RCC 7860 (cell line): ENCODE measurements around the gene PIK3R2.
A peak's percentile ranks its signal among the peaks of the same experiment; 100 is the strongest.
"Not testable (repeated sequence)": the region's sequence is repeated elsewhere in the genome, so short reads cannot be mapped to it uniquely, and the experiment has no call there.

Source experiments
- DNase-seq: peaks from one replicate; pipeline ENCODE4 v3.0.0-alpha.2; 2015; ENCODE audit warnings: low spot score
- FAIRE-seq: peaks from 2 replicates; lab custom pipeline; 2012; peaks lifted over from hg19 to GRCh38; lab: Jason Lieb, UNC

PIK3R2 gene

DNA sequence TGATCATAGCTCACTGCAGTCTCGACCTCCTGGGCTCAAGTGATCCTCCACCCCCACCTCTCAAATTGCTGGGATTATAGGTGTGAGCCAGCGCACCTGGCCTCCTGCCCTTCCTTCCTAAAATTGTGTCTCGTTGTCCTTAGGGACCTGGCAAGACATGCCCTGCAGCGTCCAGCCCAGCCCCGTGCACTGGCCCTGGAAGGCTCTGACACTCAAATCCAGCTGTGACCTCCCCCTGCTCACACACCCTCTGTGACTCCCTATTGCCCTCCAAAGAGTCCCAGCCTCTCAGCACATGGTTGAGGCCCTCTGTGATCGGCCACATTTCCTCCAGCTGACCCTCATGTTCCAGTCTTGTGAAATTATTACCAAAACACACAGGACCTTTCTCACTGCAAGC lies 45.0 kb downstream of the PIK3R2 start:
- FAIRE-seq, result no peak

DNA sequence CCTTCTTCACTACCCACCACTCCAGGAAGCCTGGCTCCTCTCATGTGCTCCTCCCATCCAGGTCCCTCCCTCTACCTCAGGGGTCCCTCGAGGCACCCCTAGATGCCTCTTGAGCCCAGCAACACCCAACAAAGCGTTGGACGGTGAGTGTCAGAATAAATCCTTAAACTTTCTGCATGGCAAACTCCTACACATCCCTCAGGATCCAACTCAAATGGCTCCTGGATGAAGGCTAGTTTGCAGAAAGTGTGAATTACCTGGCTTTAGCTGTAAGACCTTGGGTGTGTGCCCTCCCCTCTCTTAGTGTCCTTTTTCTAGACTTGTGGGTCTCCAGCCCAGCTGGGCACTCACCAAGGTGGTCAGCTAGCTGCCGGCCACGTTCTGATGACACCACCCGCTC lies 45.4 kb downstream of the PIK3R2 start:
- FAIRE-seq (no peak), DNase-seq (no peak)

More for the DNA sequence above, 45.0 kb downstream of the PIK3R2 start:
- DNase-seq, result no peak

DNA sequence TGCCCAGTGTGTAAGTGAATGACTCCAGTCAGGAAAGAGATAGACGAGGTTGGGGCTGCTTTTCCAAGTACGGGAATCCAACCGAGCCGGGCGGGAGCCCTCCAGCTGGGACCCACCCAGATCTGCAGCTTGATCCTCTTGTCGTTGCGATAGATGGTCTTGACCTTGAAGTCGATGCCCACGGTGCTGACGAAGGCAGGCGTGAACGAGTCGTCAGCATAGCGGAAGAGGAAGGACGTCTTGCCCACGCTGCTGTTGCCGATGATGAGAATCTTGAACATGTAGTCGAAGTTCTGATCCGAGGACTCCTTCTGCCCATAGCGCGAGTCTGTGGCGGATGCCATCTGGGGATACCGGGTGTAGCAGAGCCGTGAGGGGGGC lies 49.4 kb downstream of the PIK3R2 start:
- FAIRE-seq (no peak), DNase-seq (no peak)

DNA sequence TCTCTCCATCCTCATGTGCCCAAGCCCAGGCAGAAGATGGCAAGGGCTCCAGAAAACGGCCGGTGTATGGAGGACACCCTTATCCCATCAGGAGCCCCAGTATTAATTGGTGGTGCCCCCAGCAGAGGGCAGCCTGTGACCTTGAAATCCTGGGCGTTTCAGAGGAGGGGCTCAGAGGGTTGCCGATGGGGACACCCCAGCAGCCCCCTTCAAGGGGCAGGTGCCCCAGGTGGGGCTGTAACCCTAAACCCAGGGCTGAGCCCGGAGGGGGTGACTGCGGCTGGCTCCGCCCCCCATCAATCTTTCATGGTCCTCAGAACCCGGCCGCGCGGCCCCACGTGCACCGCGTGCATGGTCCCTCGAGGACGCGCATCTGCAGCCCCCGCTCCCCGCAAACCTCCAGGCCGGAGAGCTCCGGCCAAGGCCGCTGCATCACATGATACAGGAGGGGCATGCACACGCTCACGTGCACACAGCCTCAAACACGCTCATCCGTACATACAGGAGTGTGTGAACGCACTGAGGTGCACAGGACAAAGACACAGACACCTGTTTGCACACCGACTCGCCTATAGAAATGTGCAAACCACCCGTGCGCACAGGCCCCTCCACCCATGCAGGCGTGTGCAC lies 49.9 kb downstream of the PIK3R2 start:
- FAIRE-seq (no peak), DNase-seq (no peak)

DNA sequence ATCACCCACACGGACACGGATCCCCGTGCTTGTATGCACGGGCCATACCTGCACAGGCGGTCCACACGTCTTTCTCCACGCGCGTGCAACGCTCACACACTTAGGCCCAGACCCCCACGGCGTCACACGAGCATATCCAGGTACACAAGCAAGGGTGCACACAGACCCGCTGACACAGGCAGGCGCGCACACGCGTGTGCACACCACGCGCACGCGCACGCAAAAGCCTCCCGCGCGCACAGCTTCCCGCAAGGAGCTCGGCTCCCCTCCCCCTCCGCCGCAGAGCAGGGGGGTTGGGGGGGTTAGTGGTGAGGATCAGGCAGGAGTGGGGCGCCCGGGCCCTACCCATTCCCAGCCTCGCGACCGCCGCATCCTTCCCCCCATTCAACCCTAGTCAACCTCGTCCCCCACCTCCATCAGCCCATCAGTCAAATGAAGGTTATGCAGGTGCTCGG lies 50.5 kb downstream of the PIK3R2 start:
- FAIRE-seq (no peak), DNase-seq (no peak)

DNA sequence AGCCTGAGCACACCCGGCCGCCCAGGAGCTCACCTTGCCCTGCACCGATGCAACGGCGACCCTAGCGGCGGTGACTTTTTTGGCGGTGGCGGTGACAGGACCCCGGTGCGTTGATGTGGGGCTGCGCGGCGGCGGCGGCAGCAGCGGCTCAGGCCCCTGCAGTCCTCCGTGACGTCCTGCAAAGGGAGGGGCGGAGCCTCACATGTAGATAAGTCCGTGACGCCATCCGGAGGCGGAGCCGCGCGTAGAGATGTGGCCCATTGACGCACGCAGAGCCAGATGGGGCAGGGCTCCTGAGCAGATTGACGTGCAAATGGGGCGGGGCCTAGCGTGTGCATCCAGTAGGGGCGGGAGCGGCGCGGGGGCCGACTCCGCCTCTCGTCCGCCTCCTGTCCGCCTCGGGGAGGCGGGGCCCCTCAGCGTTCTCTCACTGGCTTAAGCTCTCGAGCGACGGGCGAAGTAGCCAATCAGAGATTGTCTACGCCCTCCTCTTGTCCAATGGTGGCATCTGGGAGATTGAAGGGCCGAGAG lies 51.0 kb downstream of the PIK3R2 start, which contains the start of gene RAB3A:
TSS of gene RAB3A (minus strand) at position 180 of the 531 bp plus-strand sequence. CDS start 1,302 bp downstream, outside the sequence.
- DNase-seq (peak; percentile 99), FAIRE-seq (peak; percentile 77)

DNA sequence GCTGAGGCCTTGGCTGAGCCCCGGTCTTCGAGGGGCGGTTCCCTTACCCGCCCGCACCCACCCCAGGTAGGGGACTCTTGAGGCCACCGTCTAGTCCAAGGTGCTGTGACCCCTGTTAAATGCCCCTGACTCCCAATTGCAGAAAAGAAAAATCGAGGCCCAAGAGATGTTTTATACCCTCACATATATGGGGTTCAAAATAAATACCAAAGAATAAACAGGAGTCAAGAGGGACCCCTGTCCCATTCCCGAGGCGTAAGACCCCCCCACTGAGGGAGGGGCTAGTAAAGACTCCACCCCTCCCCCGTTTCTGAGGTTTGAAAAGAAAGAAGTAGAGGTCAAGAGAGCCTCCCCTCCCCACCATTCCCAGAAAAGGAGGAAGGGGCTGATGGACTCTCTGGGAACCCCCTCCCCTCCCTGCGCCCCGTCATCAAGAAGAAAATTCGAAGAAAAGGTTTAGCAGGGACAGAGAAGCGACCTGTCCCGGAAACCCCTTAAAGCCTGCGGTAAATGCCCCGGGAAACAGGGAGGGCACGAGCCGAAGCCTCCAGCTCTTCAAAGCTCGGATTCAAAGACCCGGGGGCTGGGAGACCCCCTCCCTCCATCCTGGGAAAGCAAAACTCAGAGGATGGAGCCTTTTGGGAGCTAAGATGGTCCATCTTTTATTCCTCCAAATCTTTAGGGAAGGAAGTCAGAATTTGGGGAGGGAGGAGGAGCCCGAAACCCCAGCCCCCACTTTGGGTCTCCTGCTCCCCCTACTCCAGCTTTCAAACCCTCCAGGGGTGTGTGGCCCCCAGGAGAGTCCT lies 51.6 kb downstream of the PIK3R2 start:
- DNase-seq, result no peak

DNA sequence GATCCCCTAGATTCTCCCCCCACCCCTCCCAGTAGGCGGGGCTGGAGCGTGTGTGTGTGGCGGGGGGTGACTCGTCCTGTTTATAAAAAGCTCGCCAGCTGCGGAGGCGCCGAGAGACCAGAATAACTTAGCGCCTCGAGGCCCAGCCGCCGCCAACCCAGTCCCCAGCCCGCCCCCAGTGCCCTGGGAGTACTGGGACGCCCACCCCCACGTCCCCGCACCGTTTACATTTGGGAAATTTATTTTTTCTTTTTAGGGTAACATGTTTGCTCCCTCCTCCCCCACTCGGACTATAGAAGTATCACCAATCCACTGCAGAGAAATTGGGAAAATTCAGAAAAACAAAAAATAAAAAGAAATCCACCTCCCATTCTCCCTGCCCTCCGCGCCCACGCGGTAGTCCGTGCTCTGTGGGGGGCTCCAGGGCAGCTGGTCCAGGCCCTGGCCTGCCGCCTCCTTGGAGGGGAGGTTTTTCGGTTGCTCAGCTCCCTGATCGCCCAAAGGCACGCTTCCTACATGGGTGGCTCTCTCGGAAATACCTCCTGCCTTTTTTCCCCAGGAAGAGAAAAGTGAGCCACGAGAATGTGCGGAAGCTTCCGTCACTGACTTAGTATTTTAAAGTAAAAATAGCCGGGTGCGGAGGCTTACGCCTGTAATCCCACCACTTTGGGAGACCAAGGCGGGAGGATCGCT lies 52.4 kb downstream of the PIK3R2 start:
- FAIRE-seq (no peak), DNase-seq (no peak)

More for the DNA sequence above, 51.6 kb downstream of the PIK3R2 start:
- no peak for FAIRE-seq

DNA sequence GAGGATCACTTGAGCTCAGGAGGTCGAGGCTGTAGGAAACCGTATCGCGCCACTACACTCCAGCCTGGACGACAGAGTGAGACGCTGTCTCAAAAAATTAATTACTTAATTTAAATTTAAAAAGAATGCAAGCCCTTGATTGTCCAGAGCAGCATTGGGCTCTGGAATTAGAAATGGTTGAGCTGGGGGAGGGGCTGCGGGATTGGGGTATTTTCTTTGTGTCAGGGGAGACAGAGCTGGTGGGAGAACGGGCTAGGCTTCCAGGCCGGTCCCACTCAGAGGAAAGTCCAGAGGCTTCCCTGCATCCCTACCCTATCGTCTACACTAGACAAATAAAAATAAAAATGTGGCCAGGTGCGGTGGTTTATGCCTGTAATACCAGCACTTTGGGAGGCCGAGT lies 53.1 kb downstream of the PIK3R2 start:
- DNase-seq (no peak), FAIRE-seq (no peak)

DNA sequence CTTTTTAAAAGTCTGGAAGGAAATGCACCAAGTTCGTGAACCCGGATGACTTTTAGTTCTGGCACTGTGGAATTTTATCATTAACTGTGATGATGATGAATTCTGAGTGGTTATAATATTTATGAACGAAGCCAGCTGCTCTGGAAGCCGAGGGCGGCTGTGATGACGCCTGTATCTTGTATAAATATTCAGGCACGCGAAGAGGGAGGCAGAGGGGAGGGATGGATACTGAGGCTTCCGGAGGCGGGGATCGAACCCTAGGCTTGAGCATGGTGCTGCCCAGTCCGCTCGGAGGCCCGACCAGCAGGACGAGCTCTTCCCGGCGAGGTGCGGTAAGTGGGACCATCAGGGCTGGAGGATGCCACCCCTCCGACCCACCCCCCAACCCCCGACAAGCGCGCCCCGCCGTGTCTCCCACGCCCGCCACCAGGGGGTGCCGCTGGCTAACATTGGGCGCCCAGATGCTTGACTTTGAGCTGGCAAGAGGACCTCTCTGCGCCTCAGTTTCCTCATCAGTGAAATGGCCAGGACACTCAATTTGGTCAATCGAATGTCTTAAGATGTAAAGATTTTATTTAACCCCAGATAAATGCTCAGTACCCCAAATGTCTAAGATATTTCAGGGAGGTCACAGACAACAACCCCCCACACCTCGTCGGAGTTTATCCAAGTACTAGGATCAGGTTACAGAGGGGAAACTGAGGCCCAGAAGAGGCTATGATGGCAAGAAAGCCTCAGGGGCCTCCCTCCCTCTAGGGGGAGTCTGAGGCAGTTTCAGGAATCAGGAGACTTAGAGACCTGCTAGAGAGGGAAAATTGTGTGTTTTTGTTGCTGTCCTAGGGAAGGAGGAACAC lies 55.4 kb downstream of the PIK3R2 start:
- no peak for FAIRE-seq

DNA sequence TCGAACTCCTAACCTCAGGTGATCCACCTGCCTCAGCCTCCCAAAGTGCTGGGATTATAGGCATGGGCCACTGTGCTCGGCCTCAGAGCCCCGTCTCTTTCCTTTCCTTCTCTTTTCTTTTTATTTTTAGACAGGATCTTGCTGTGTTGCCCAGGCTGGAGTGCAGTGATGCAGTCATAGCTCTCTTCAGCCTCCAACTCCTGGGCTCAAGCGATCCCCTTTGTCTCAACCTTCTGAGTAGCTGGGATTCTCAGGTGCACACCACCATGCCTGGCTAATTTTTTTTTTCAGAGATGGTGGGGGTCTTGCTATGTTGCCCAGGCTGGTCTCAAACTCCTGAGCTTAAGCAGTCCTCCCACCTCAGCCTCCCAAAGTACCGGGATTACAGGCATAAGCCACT lies 56.9 kb downstream of the PIK3R2 start:
- DNase-seq, FAIRE-seq: not testable (repeated sequence)

More for the DNA sequence above, 55.4 kb downstream of the PIK3R2 start:
- no peak for DNase-seq

DNA sequence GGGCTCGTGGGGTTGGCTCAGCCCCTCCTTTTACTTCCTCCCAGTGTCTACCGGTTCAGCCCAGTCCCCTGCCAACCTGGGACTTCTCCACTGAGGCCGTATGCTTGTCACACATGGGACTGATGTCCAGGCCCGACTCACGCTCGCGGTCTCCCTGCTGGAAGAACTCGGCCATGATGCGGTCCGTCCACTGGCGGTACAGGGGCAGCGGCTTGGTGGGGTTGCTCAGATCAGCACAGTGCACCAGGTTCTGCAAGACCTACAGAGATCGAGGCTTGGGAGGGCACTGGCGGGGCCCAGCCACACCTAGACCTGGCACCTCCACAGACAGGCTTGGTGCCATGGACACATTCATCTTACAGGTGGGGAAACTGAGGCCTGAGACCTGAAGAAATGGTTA lies 58.7 kb downstream of the PIK3R2 start:
- FAIRE-seq, result no peak
- DNase-seq, result no peak

DNA sequence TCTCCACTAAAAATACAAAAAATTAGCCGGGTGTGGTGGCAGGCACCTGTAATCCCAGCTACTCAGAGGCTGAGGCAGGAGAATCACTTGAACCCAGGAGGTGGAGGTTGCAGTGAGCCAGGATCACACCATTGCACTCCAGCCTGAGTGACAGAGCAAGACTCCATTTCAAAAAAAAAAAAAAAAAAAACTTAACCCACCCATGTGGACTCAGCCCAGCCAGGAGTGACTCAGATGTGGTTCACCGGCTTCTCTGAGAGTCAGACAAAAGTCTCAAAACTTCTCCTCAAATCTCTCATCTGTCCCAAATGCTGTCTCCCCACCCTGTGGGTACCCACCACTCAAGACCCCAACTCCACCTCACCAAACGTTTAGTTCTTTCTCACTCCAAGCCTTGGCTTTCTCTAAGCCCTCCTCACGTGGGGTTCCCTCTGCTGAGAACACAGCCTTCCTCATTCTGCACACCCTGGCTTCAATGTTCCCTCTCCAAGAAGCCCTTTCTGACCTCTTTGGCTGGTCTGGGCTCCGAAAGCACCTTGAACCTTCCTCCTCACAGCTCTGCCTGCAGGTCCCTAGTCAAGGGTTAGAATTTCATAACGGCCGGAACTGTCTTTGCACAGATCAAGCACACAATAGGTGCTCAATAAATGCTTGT lies 61.9 kb downstream of the PIK3R2 start:
- FAIRE-seq, result no peak
- DNase-seq, result peak; percentile 5

DNA sequence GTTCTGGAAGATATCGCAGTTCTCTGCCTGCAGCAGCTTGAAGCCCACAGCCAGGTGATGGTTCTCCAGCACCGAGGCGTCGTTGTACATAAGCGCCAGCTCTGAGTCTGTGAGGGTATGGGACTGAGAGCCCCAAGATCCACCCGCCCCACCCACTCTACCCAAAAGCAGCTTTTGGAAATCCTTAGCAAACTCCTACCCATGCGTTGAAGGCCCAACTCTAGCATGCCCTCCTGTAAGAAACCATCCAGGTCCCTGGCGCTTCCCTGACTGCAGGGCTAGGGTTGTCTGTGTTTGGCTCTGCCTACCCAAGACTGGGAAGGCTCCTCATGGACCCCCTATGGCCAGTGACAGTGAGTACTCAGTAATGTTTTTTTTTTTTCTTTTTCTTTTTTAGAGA lies 63.8 kb downstream of the PIK3R2 start:
- no peak for FAIRE-seq
- no peak for DNase-seq

DNA sequence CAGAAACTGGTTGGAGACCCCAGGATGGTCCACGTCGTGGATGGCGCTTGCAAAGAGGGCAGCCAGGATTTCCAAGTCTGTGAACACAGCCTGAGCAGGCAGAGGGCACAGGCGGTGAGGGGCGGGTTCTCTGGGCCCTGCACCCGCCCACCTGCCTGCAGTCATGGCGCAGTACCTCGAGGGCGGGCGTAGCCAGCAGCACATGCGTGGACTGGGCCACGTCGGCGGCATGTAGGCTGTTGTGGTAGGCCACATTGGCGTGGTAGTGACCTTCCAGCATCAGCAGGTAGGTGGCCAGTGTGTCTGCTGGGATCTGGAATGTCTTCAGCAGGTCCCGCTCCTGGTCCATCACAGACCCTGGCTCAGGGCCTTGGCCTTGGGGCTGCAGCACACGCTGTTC lies 65.2 kb downstream of the PIK3R2 start:
- FAIRE-seq, result no peak
- no peak for DNase-seq

DNA sequence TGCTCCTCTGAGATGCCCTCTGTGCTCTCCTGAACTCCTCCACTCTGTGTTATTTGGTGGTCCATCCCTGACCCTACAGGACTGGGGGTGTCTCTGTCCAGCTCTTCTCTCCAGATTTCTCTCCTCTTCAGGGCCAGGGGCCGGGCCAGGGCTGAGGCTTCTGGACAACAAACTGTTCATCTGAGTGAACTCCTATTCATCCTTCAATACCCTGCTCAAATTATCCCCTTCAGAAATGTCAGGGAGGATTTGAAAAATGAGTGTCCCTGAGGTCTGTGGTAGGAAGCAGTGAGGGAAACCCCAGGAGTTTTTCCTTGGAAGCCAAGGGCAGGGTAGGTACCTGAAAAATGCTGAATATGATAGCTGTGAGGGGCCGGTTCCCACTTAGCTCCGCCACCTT lies 65.6 kb downstream of the PIK3R2 start:
- FAIRE-seq, result no peak
- no peak for DNase-seq
